HepG2 (cell line): ENCODE results near the gene EFNA2. TPM values are rescaled to one million over a fixed set of nuclear protein-coding genes. Genes with fewer than 3 reads are reported as not detected.

Experiments
- FOXJ3 ChIP-seq: sonication (generic); formaldehyde crosslinking; IDR thresholded peaks from 2 replicates; pipeline ENCODE4 v1.4.0; 2020; ENCODE audit warnings: missing genetic modification reagents, mild to moderate bottlenecking, borderline replicate concordance
- FUBP1 ChIP-seq: sonication (generic); formaldehyde crosslinking; IDR thresholded peaks from 2 replicates; pipeline ENCODE4 v1.5.1; 2020; ENCODE audit warnings: missing genetic modification reagents, mild to moderate bottlenecking, borderline replicate concordance
- HMGA1 ChIP-seq: sonication (generic); formaldehyde crosslinking; conservative IDR thresholded peaks from 2 replicates; pipeline ENCODE4 v1.4.0; 2020; ENCODE audit warnings: missing genetic modification reagents
- KLF9 ChIP-seq: IDR thresholded peaks from 2 replicates; pipeline ENCODE4 v1.6.1; 2016; ENCODE audit warnings: low read depth
- MTF1 ChIP-seq: sonication (generic); formaldehyde crosslinking; IDR thresholded peaks from 2 replicates; pipeline ENCODE4 v1.5.0; 2020; ENCODE audit warnings: missing genetic modification reagents
- NFE2L1 ChIP-seq: sonication (generic); formaldehyde crosslinking; IDR thresholded peaks from 2 replicates; pipeline ENCODE4 v1.4.0; 2020; ENCODE audit warnings: missing genetic modification reagents, mild to moderate bottlenecking, borderline replicate concordance
- RNF219 ChIP-seq: sonication (generic); formaldehyde crosslinking; IDR thresholded peaks from 2 replicates; pipeline ENCODE4 v1.5.0; 2020; ENCODE audit warnings: mild to moderate bottlenecking, missing genetic modification reagents
- SOX13 ChIP-seq, 3 experiments: fragments of 450-650 bp in 1 of 3; sonication (generic) in 1 of 3; formaldehyde crosslinking in 1 of 3; IDR thresholded peaks in 2 of 3; conservative IDR thresholded peaks in 1 of 3; 2 replicates each; pipeline versions ENCODE4 v1.5.0 to v1.6.1; 2016 to 2020; ENCODE audit warnings: antibody characterized with exemption in 1 of 3, mild to moderate bottlenecking in 1 of 3, missing compliant biosample characterization in 1 of 3, missing genetic modification reagents in 1 of 3, moderate library complexity in 1 of 3
- THRA ChIP-seq: sonication (generic); formaldehyde crosslinking; IDR thresholded peaks from 2 replicates; pipeline ENCODE4 v1.4.0; 2020; ENCODE audit warnings: missing genetic modification reagents, borderline replicate concordance
- TOPORS ChIP-seq: sonication (generic); formaldehyde crosslinking; IDR thresholded peaks from 2 replicates; pipeline ENCODE4 v1.8.0; 2023; ENCODE audit warnings: mild to moderate bottlenecking, missing genetic modification reagents
- ZBTB7A ChIP-seq: sonication (generic); formaldehyde crosslinking; IDR thresholded peaks from 2 replicates; pipeline ENCODE4 v1.8.0; 2022; ENCODE audit warnings: mild to moderate bottlenecking, missing genetic modification reagents
- ZFP1 ChIP-seq: IDR thresholded peaks from 2 replicates; pipeline ENCODE4 v1.6.1; 2016
- ZHX2 ChIP-seq, 2 experiments: sonication (generic) in 1 of 2; formaldehyde crosslinking in 1 of 2; IDR thresholded peaks; 2 replicates each; pipeline versions ENCODE4 v1.6.1 to v1.9.0; 2014 to 2022; ENCODE audit warnings: antibody characterized with exemption in 1 of 2, borderline replicate concordance in 1 of 2, inconsistent platforms in 1 of 2, low read depth in 1 of 2, missing genetic modification reagents in 1 of 2
- ZKSCAN5 ChIP-seq: sonication (generic); formaldehyde crosslinking; IDR thresholded peaks from 2 replicates; pipeline ENCODE4 v1.5.1; 2020; ENCODE audit warnings: mild to moderate bottlenecking, missing genetic modification reagents
- ZNF34 ChIP-seq: sonication (generic); formaldehyde crosslinking; IDR thresholded peaks from 2 replicates; pipeline ENCODE4 v1.4.0; 2020; ENCODE audit warnings: mild to moderate bottlenecking, missing genetic modification reagents, borderline replicate concordance
- ZNF451 ChIP-seq: sonication (generic); formaldehyde crosslinking; IDR thresholded peaks from 2 replicates; pipeline ENCODE4 v1.5.0; 2020; ENCODE audit warnings: mild to moderate bottlenecking, missing genetic modification reagents
- polyA plus RNA-seq, 8 experiments: library from polyadenylated mRNA; depleted of rRNA in 3 of 8; stranded (reverse) in 7 of 8; unstranded in 1 of 8; fragments of >200 nt; fragmentation: Illumina TruSeq in 4 of 8; extraction: Trizol in 4 of 8; gene quantifications; 2 replicates each; pipeline versions ENCODE4 v1.2.1 to v1.2.3, GENCODE V29; 2011 to 2016; ENCODE audit warnings: low read depth in 4 of 8, missing spikeins in 1 of 8, mixed read lengths in 1 of 8; ENCODE audit not compliant: insufficient read depth in 1 of 8
- total RNA-seq, 5 experiments: library from RNA; depleted of rRNA; stranded (reverse); fragments of >200 nt; fragmentation: Illumina TruSeq; extraction: Trizol; gene quantifications; 2 replicates each; pipeline ENCODE4 v1.2.3, GENCODE V29; 2016; ENCODE audit warnings: low read depth in 1 of 5

Gene EFNA2
- total and polyA plus RNA-seq, 2 of the 13 experiments (the other 11 are each of a cell fraction or from before 2014, with no cell fraction given): 6.0 to 9.9 TPM

- TF ChIP-seq ZNF451 (CRISPR knock-in tag): no peak
- TF ChIP-seq ZFP1 (CRISPR knock-in tag): no peak
- TF ChIP-seq HMGA1 (CRISPR knock-in tag): no peak
- TF ChIP-seq ZKSCAN5: no peak
- no peak for TF ChIP-seq ZBTB7A (CRISPR knock-in tag)
- no peak for TF ChIP-seq SOX13 (IDR thresholded peaks at IDR 0.05)
- 0 out of 4 replicates have a peak, but pooled peaks of 1 of the 2 experiments have one; percentile 6 for TF ChIP-seq SOX13 (CRISPR knock-in tag; conservative IDR thresholded peaks at IDR 0.05 in 1 of 2, IDR thresholded peaks at IDR 0.05 in 1 of 2)
- TF ChIP-seq RNF219: no peak
- TF ChIP-seq ZHX2 (IDR thresholded peaks at IDR 0.05; ENCODE audit: low read depth): peak; percentile 92
- TF ChIP-seq ZHX2 (CRISPR knock-in tag; IDR thresholded peaks at IDR 0.05; ENCODE audit: borderline replicate concordance): no peak
- no peak for TF ChIP-seq KLF9 (CRISPR knock-in tag)
- TF ChIP-seq FUBP1 (CRISPR knock-in tag): no peak
- no peak for TF ChIP-seq NFE2L1
- TF ChIP-seq FOXJ3 (CRISPR knock-in tag): no peak
- 0 out of 2 replicates have a peak, but pooled peaks have one; percentile 37 for TF ChIP-seq TOPORS
- TF ChIP-seq MTF1 (CRISPR knock-in tag): no peak
- no peak for TF ChIP-seq ZNF34 (CRISPR knock-in tag)
- no peak for TF ChIP-seq THRA (CRISPR knock-in tag)
These were observed 45.6 kb upstream of the EFNA2 start (continued) for GRCh38 chr19:1239796-1240737.
